Retinal pigment epithelial cell (primary cell): ENCODE measurements around the gene SLC22A17.

ENCODE experiments used
- DNase-seq: peaks from one replicate; pipeline ENCODE4 v3.0.0-alpha.2; 2010; ENCODE audit warnings: low read depth
- H3K4me3 ChIP-seq: 2 replicates; pipeline ENCODE4 v1.5.1; 2011; ENCODE audit warnings: mild to moderate bottlenecking, low read length, control low read depth, moderate library complexity
- TF ChIP-seq, protein P1 (sequence below): conservative IDR thresholded peaks from 2 replicates; pipeline ENCODE4 v1.5.1; 2011; ENCODE audit warnings: low read depth, low read length, control low read depth, inconsistent platforms

The SLC22A17 gene

DNA sequence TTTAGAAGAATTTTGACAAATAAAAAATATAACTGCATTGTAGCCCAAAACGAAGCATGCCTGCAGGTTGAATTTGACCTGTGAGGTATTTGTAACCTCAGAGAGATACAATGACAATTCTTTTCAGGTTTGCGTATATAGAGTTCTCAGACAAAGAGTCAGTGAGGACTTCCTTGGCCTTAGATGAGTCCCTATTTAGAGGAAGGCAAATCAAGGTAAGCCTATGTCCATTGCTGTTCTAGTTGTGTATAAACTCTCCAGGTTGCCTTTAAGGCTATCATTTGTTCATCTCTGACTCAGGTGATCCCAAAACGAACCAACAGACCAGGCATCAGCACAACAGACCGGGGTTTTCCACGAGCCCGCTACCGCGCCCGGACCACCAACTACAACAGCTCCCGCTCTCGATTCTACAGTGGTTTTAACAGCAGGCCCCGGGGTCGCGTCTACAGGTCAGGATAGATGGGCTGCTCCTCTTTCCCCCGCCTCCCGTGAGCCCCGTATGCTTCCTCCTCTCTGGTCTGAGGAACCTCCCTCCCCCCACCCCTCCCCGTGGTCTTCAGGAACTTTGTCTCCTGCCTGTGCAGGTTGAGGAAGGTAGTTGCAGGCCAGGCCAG is 28.7 kb downstream of the SLC22A17 start:
- no peak for DNase-seq
- no peak overlapping the region for H3K4me3 ChIP-seq
- TF ChIP-seq, protein P1, sequence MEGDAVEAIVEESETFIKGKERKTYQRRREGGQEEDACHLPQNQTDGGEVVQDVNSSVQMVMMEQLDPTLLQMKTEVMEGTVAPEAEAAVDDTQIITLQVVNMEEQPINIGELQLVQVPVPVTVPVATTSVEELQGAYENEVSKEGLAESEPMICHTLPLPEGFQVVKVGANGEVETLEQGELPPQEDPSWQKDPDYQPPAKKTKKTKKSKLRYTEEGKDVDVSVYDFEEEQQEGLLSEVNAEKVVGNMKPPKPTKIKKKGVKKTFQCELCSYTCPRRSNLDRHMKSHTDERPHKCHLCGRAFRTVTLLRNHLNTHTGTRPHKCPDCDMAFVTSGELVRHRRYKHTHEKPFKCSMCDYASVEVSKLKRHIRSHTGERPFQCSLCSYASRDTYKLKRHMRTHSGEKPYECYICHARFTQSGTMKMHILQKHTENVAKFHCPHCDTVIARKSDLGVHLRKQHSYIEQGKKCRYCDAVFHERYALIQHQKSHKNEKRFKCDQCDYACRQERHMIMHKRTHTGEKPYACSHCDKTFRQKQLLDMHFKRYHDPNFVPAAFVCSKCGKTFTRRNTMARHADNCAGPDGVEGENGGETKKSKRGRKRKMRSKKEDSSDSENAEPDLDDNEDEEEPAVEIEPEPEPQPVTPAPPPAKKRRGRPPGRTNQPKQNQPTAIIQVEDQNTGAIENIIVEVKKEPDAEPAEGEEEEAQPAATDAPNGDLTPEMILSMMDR = no peak

- peak overlapping the region; percentile 95 for H3K4me3 ChIP-seq
- TF ChIP-seq, protein P1 = no peak
- DNase-seq = no peak
Measured at GRCh38 chr14:23322568-23323517, 29.8 kb downstream of the SLC22A17 start.

- H3K4me3 ChIP-seq = peak overlapping the region; percentile 95
- TF ChIP-seq, protein P1 = no peak
- no peak for DNase-seq
Measured at GRCh38 chr14:23321572-23322547, 30.8 kb downstream of the SLC22A17 start.

GRCh38 chr14:23320584-23321571 is 31.8 kb downstream of the SLC22A17 start, which contains the start of gene PABPN1:
PABPN1 (plus strand) TSS chr14:23321457; CDS start chr14:23321470, 13 bp downstream.
- TF ChIP-seq, protein P1 = no peak
- DNase-seq = peak; percentile 100
- H3K4me3 ChIP-seq = peak within 1 kb of the TSS; percentile 95

DNA sequence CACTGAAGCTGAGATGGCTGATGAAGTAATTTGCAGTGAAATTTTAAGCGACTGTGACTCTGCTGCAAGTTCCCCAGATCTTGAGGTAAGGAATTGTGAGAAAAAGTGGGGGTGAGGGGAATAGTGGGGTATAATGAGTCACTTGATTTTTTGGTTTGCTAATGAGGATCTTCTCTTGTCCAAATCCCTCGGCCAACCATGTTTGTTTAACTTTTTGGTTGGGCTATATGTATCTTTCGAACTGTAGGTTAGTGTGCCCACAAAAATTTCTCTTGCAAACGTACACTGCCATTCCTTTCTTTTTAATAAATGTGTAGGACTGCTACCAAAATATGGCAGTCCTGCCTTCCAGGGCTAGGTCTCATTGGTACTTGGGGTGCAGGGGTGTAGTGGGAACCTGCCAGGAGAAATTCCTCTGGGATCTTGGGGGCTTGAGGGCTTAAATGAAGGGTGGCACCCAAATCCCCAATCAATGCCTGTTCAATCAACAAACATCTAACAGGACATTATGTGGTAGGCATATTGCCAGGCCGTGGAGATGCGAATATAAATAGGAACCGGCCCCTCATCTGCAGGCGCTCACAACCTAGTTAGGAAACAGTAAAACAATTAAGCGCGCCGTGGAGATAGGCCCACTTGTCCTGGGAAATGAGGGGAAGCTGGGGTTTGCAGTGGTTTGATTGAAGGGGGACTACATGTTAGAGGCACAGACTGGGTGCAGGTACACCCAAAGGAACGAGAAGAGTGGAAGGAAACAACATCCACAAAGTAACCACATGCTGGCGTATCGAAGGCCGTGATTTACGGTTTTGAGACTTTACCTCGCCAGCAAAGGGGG is 32.7 kb downstream of the SLC22A17 start:
- TF ChIP-seq, protein P1 = no peak
- DNase-seq = no peak
- H3K4me3 ChIP-seq = peak overlapping the region; percentile 42
